H9 (cell line): ENCODE results near the gene TRIM60. TPM values are rescaled to one million over a fixed set of nuclear protein-coding genes. Genes with fewer than 3 reads are reported as not detected.
"Not testable (repeated sequence)": the region's sequence is repeated elsewhere in the genome, so short reads cannot be mapped to it uniquely, and the experiment has no call there.

Source experiments
- DNase-seq: peaks from one replicate; pipeline ENCODE4 v3.0.0-alpha.2; 2017
- H2AFZ ChIP-seq: one replicate; pipeline ENCODE4 v1.6.1; 2013; ENCODE audit warnings: mild to moderate bottlenecking, low read length, control low read depth, moderate library complexity
- H2AK5ac ChIP-seq: 2 replicates; pipeline ENCODE4 v1.6.1; 2013; ENCODE audit warnings: low read length, control low read depth, mixed read lengths; ENCODE audit not compliant: insufficient read length
- H2BK120ac ChIP-seq: one replicate; pipeline ENCODE4 v1.6.1; 2013; ENCODE audit warnings: low read depth, mild to moderate bottlenecking, low read length, control low read depth, inconsistent platforms; ENCODE audit not compliant: poor library complexity, severe bottlenecking
- H2BK12ac ChIP-seq: 2 replicates; pipeline ENCODE4 v1.6.1; 2013; ENCODE audit warnings: low read length, control low read depth, mixed read lengths, low read depth; ENCODE audit not compliant: insufficient read length
- H2BK15ac ChIP-seq: 2 replicates; pipeline ENCODE4 v1.6.1; 2013; ENCODE audit warnings: low read depth, low read length, control low read depth
- H2BK20ac ChIP-seq: one replicate; pipeline ENCODE4 v1.6.1; 2013; ENCODE audit warnings: low read depth, mild to moderate bottlenecking, low read length, control low read depth, inconsistent platforms; ENCODE audit not compliant: poor library complexity, severe bottlenecking
- H2BK5ac ChIP-seq: 2 replicates; pipeline ENCODE4 v1.6.1; 2013; ENCODE audit warnings: low read length, control low read depth, mixed read lengths; ENCODE audit not compliant: insufficient read length
- H3K14ac ChIP-seq: 2 replicates; pipeline ENCODE4 v1.6.1; 2013; ENCODE audit warnings: low read length, control low read depth; ENCODE audit not compliant: insufficient read depth
- H3K18ac ChIP-seq: 2 replicates; pipeline ENCODE4 v1.6.1; 2013; ENCODE audit warnings: low read depth, mild to moderate bottlenecking, mixed read lengths, low read length, control low read depth; ENCODE audit not compliant: insufficient read length
- H3K23ac ChIP-seq: 2 replicates; pipeline ENCODE4 v1.6.1; 2013; ENCODE audit warnings: low read length, control low read depth, mixed read lengths, low read depth; ENCODE audit not compliant: insufficient read length
- H3K23me2 ChIP-seq: 2 replicates; pipeline ENCODE4 v1.6.1; 2013; ENCODE audit warnings: low read depth, mild to moderate bottlenecking, mixed read lengths, low read length, control low read depth; ENCODE audit not compliant: insufficient read length, poor library complexity, severe bottlenecking
- H3K27ac ChIP-seq: 2 replicates; pipeline ENCODE4 v1.5.1; 2013; ENCODE audit warnings: low read length, control low read depth, mixed read lengths, low read depth; ENCODE audit not compliant: insufficient read length
- H3K27me3 ChIP-seq: 2 replicates; pipeline ENCODE4 v1.6.1; 2013; ENCODE audit warnings: low read length, control low read depth, inconsistent platforms; ENCODE audit not compliant: insufficient read depth
- H3K4ac ChIP-seq: 2 replicates; pipeline ENCODE4 v1.6.1; 2013; ENCODE audit warnings: low read depth, mild to moderate bottlenecking, control low read depth, inconsistent platforms, low read length, moderate library complexity
- H3K4me1 ChIP-seq: 2 replicates; pipeline ENCODE4 v1.6.1; 2013; ENCODE audit warnings: low read length, control low read depth, inconsistent platforms; ENCODE audit not compliant: insufficient read depth
- H3K4me2 ChIP-seq: 2 replicates; pipeline ENCODE4 v1.6.1; 2013; ENCODE audit warnings: low read length, control low read depth, mixed read lengths; ENCODE audit not compliant: insufficient read length, insufficient read depth
- H3K56ac ChIP-seq: 2 replicates; pipeline ENCODE4 v1.6.1; 2013; ENCODE audit warnings: low read depth, mild to moderate bottlenecking, mixed read lengths, low read length, control low read depth; ENCODE audit not compliant: insufficient read length
- H3K79me1 ChIP-seq: 2 replicates; pipeline ENCODE4 v1.6.1; 2013; ENCODE audit warnings: low read depth, mild to moderate bottlenecking, moderate library complexity, low read length, control low read depth, inconsistent platforms; ENCODE audit not compliant: insufficient read depth, poor library complexity, severe bottlenecking
- H3K79me2 ChIP-seq: 2 replicates; pipeline ENCODE4 v1.6.1; 2013; ENCODE audit warnings: low read length, control low read depth, inconsistent platforms; ENCODE audit not compliant: insufficient read depth
- H3K9ac ChIP-seq: 2 replicates; pipeline ENCODE4 v1.6.1; 2013; ENCODE audit warnings: low read length, control low read depth, mixed read lengths; ENCODE audit not compliant: insufficient read length; ENCODE audit errors: extremely low read depth
- H3K9me3 ChIP-seq: one replicate; pipeline ENCODE4 v1.6.1; 2013; ENCODE audit warnings: low read depth, low read length, inconsistent platforms; ENCODE audit not compliant: control insufficient read depth
- H3T11ph ChIP-seq: one replicate; pipeline ENCODE4 v1.6.1; 2013; ENCODE audit warnings: mild to moderate bottlenecking, low read length, control low read depth, inconsistent platforms
- H4K20me1 ChIP-seq: one replicate; pipeline ENCODE4 v1.6.1; 2013; ENCODE audit not compliant: control insufficient read depth, insufficient read length, insufficient read depth
- H4K5ac ChIP-seq: 2 replicates; pipeline ENCODE4 v1.6.1; 2013; ENCODE audit warnings: low read depth, mild to moderate bottlenecking, mixed read lengths, low read length, control low read depth; ENCODE audit not compliant: insufficient read length
- H4K8ac ChIP-seq: replicated peaks from 2 replicates; pipeline ENCODE4 v1.6.1; 2013; ENCODE audit warnings: low read length, control low read depth, mixed read lengths, low read depth; ENCODE audit not compliant: insufficient read length
- H4K91ac ChIP-seq: 2 replicates; pipeline ENCODE4 v1.6.1; 2013; ENCODE audit warnings: low read depth, mild to moderate bottlenecking, moderate library complexity, mixed read lengths, low read length, control low read depth; ENCODE audit not compliant: insufficient read length
- H3K27ac Mint-ChIP-seq, 3 experiments: 2 replicates in 2 of 3; 3 replicates in 1 of 3; pipeline ENCODE4 v1.8.0; 2020 to 2021; ENCODE audit warnings: mixed read lengths in 3 of 3, mild to moderate bottlenecking in 1 of 3, moderate library complexity in 1 of 3
- H3K27me3 Mint-ChIP-seq: 2 replicates; pipeline ENCODE4 v1.8.0; 2021; ENCODE audit warnings: low read depth, mild to moderate bottlenecking, moderate library complexity, mixed read lengths
- H3K36me3 Mint-ChIP-seq, 3 experiments: 2 replicates in 2 of 3; 3 replicates in 1 of 3; pipeline ENCODE4 v1.8.0; 2020 to 2021; ENCODE audit warnings: low read depth in 3 of 3, mixed read lengths in 3 of 3; ENCODE audit not compliant: insufficient read depth in 1 of 3
- H3K4me1 Mint-ChIP-seq, 2 experiments: 2 replicates each; pipeline ENCODE4 v1.8.0; 2020; ENCODE audit warnings: mixed read lengths in 2 of 2
- H3K4me3 Mint-ChIP-seq, 2 experiments: 2 replicates in 1 of 2; 3 replicates in 1 of 2; pipeline ENCODE4 v1.8.0; 2020 to 2021; ENCODE audit warnings: mild to moderate bottlenecking in 2 of 2, mixed read lengths in 2 of 2, moderate library complexity in 1 of 2
- H3K9me3 Mint-ChIP-seq, 2 experiments: 2 replicates in 1 of 2; 3 replicates in 1 of 2; pipeline ENCODE4 v1.8.0; 2020; ENCODE audit warnings: mild to moderate bottlenecking in 2 of 2, mixed read lengths in 2 of 2, moderate library complexity in 1 of 2
- WGBS: extraction: QIAGEN DNeasy Blood & Tissue Kit; methylation state at CpG from one replicate; pipeline ENCODE4 v1.1.7; 2013; ENCODE audit warnings: missing lambda C conversion rate, low lambda C conversion rate, mixed read lengths; ENCODE audit not compliant: insufficient read length; ENCODE audit errors: extremely low coverage; 5-methylcytosine and 5-hydroxymethylcytosine counted together
- total RNA-seq: library from RNA; stranded (reverse); gene quantifications from 2 replicates; pipeline ENCODE4 v1.2.1, GENCODE V29; 2021

The TRIM60 gene
- total RNA-seq, 1 experiment from 2014 or later = not detected

DNA sequence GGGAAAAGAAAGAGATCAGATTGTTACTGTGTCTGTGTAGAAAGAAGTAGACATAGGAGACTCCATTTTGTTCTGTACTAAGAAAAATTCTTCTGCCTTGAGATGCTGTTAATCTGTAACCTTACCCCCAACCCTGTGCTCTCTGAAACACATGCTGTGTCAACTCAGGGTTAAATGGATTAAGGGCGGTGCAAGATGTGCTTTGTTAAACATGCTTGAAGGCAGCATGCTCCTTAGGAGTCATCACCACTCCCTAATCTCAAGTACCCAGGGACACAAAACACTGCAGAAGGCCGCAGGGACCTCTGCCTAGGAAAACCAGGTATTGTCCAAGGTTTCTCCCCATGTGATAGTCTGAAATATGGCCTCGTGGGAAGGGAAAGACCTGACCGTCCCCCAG, 29.8 kb upstream of the TRIM60 start:
- H3K23ac ChIP-seq, H3K27ac ChIP-seq, H3K4me3 Mint-ChIP-seq, H3K4ac ChIP-seq, H2BK15ac ChIP-seq, H3K18ac ChIP-seq, H4K5ac ChIP-seq, H2AK5ac ChIP-seq, H3K23me2 ChIP-seq, H4K91ac ChIP-seq, H3K9me3 Mint-ChIP-seq, H3K79me1 ChIP-seq, H2BK12ac ChIP-seq, H3K4me2 ChIP-seq, H3T11ph ChIP-seq, H3K4me1 ChIP-seq, H2AFZ ChIP-seq, DNase-seq, H2BK120ac ChIP-seq, H3K27ac Mint-ChIP-seq, H3K27me3 ChIP-seq, H4K8ac ChIP-seq, H2BK20ac ChIP-seq, H3K56ac ChIP-seq, H3K79me2 ChIP-seq, H3K9ac ChIP-seq, H3K36me3 Mint-ChIP-seq, H3K9me3 ChIP-seq, H3K27me3 Mint-ChIP-seq, H2BK5ac ChIP-seq, H4K20me1 ChIP-seq, H3K14ac ChIP-seq: not testable (repeated sequence)
- peaks cover 19% of the 10 kb centered on the region in 2 experiments for H3K4me1 Mint-ChIP-seq
- WGBS = no CpG with 5 or more reads among the region's 4 CpGs
